GM10847 (cell line): ENCODE results near the gene RRM1.

ENCODE experiments used
- POLR2A ChIP-seq: IDR thresholded peaks from 2 replicates; pipeline ENCODE4 v1.6.1; 2011; ENCODE audit not compliant: insufficient read length; ENCODE audit errors: extremely low read depth

The RRM1 gene

GRCh38 chr11:4068962-4069361, 25.6 kb upstream of the RRM1 start:
- no peak for TF ChIP-seq POLR2A

- TF ChIP-seq POLR2A: no peak
These were observed 23.3 kb upstream of the RRM1 start for GRCh38 chr11:4071325-4071724.

- no peak for TF ChIP-seq POLR2A
These were observed 22.7 kb upstream of the RRM1 start for GRCh38 chr11:4071914-4072313.

- no peak for TF ChIP-seq POLR2A
These were observed 21.8 kb upstream of the RRM1 start for GRCh38 chr11:4072668-4073285.

- TF ChIP-seq POLR2A: no peak
These were observed 20.3 kb upstream of the RRM1 start for GRCh38 chr11:4074266-4074665.

- TF ChIP-seq POLR2A: no peak
These were observed 17.8 kb upstream of the RRM1 start for GRCh38 chr11:4076774-4077173.

GRCh38 chr11:4083198-4083597, 11.4 kb upstream of the RRM1 start:
- TF ChIP-seq POLR2A: no peak

GRCh38 chr11:4084406-4085125, 10.0 kb upstream of the RRM1 start:
- no peak for TF ChIP-seq POLR2A

GRCh38 chr11:4085575-4085974, 9.0 kb upstream of the RRM1 start:
- TF ChIP-seq POLR2A: no peak

GRCh38 chr11:4086575-4087353, 7.8 kb upstream of the RRM1 start:
- TF ChIP-seq POLR2A: no peak

GRCh38 chr11:4087551-4087950, 7.0 kb upstream of the RRM1 start:
- TF ChIP-seq POLR2A: no peak

GRCh38 chr11:4090258-4090657, 4.3 kb upstream of the RRM1 start:
- no peak for TF ChIP-seq POLR2A

GRCh38 chr11:4092026-4092425, 2.6 kb upstream of the RRM1 start:
- TF ChIP-seq POLR2A: no peak

GRCh38 chr11:4093519-4094347, 866 bp upstream of the RRM1 start:
- no peak for TF ChIP-seq POLR2A

GRCh38 chr11:4095509-4096230, 1.1 kb downstream of the RRM1 start:
- no peak for TF ChIP-seq POLR2A
